Right renal pelvis (tissue), 4 donors: Measurements from ENCODE around the gene IFT57. TPM values are rescaled to one million over a fixed set of nuclear protein-coding genes. Genes with fewer than 3 reads are reported as not detected.
"Not testable (repeated sequence)": the region's sequence is repeated elsewhere in the genome, so short reads cannot be mapped to it uniquely, and the experiment has no call there.

ENCODE experiments used
- DNase-seq, 4 donors: peaks; one replicate each; pipeline ENCODE4 v3.0.0-alpha.2; 2013; ENCODE audit warnings: low read depth in 4 of 4, low spot score in 3 of 4, missing footprints in 1 of 4
- polyA plus RNA-seq, 4 donors: library from polyadenylated mRNA; unstranded; fragments of 120-200 nt; gene quantifications; one replicate each; pipeline ENCODE4 v1.2.1, GENCODE V29; 2013; ENCODE audit not compliant: insufficient read length in 4 of 4

IFT57 gene
- polyA plus RNA-seq, 4 donors = 95.9 to 104 (median 99.8) TPM

- no peak for DNase-seq
These were observed 46.9 kb downstream of the IFT57 start for GRCh38 chr3:108175352-108175751.

GRCh38 chr3:108171106-108171505, 51.1 kb downstream of the IFT57 start:
- DNase-seq = no peak

GRCh38 chr3:108164391-108164790, 57.8 kb downstream of the IFT57 start:
- no peak for DNase-seq

GRCh38 chr3:108159865-108160264, 62.4 kb downstream of the IFT57 start:
- DNase-seq = no peak

- DNase-seq = no peak
These were observed 63.1 kb downstream of the IFT57 start for GRCh38 chr3:108159105-108159504.

- DNase-seq = no peak
These were observed 64.0 kb downstream of the IFT57 start for GRCh38 chr3:108158251-108158650.

GRCh38 chr3:108157273-108157672, 65.0 kb downstream of the IFT57 start:
- no peak for DNase-seq

- DNase-seq = no peak
These were observed 65.8 kb downstream of the IFT57 start for GRCh38 chr3:108156312-108156853.

GRCh38 chr3:108155642-108156041, 66.6 kb downstream of the IFT57 start:
- DNase-seq = not testable (repeated sequence)

- no peak for DNase-seq
These were observed 68.7 kb downstream of the IFT57 start for GRCh38 chr3:108153451-108153981.

GRCh38 chr3:108152274-108152673, 70.0 kb downstream of the IFT57 start:
- no peak for DNase-seq

GRCh38 chr3:108150200-108150599, 72.0 kb downstream of the IFT57 start:
- no peak for DNase-seq

GRCh38 chr3:108146139-108146538, 76.1 kb downstream of the IFT57 start:
- no peak for DNase-seq

- DNase-seq = no peak
These were observed 76.6 kb downstream of the IFT57 start for GRCh38 chr3:108145578-108145977.

GRCh38 chr3:108137460-108137814, 84.8 kb downstream of the IFT57 start:
- no peak for DNase-seq

GRCh38 chr3:108136561-108137459, 85.4 kb downstream of the IFT57 start:
- no peak for DNase-seq

- no peak for DNase-seq
These were observed 87.7 kb downstream of the IFT57 start for GRCh38 chr3:108134555-108134880.

- DNase-seq = no peak
These were observed 88.2 kb downstream of the IFT57 start for GRCh38 chr3:108133858-108134554.

- no peak for DNase-seq
These were observed 89.2 kb downstream of the IFT57 start for GRCh38 chr3:108133048-108133369.

GRCh38 chr3:108131475-108132134, 90.6 kb downstream of the IFT57 start:
- no peak for DNase-seq
